ENCODE results near the gene TBR1.
A peak's percentile ranks its signal among the peaks of the same experiment; 100 is the strongest.

TBR1 gene

DNA sequence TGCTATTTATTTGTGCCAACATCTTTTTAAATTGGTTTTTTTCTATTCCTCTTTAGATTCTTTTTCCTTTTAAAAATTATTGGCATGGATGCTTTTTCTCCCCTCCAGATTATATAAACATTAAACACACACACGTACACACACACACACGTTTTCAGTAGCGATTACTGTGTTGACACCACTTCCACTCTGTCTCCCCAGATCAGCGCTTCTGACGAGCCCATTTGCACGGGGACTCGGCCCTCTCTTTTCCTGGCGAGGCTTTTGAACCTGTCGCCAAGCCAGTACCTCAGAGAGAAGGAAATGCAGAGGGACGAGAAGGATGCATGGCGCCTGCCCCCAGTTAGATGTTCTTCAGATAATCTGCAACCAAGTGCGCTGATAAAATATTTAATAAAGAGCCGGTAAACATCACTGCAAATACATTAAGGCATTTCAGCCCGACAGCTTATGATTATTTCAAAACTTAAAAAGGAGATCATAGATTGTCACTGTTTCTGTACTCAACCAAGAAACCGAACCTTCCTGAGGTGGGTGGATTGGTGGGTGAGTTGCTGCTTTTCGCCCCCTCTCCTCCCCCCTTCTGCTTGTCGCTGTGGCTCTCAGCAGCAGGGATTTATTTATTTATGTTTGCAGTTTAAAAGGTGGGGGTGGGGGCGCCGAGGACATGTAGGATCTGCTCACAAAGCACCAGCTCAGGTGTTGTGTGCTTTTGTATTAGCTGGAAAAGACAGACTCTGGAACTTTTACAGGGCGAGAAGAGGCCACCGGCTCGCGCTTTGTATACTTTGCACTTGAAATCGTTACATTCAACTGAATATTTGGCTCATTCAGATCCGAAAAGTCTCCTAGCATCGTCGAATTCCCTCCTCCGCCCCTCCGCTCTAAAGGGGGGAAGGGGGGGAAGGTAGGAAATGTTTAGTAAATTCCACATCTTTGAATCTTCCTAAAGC is 787 bp upstream of the TBR1 start:
- DNase-seq = peak in 2 of 3 experiments; percentile 28 to 65

DNA sequence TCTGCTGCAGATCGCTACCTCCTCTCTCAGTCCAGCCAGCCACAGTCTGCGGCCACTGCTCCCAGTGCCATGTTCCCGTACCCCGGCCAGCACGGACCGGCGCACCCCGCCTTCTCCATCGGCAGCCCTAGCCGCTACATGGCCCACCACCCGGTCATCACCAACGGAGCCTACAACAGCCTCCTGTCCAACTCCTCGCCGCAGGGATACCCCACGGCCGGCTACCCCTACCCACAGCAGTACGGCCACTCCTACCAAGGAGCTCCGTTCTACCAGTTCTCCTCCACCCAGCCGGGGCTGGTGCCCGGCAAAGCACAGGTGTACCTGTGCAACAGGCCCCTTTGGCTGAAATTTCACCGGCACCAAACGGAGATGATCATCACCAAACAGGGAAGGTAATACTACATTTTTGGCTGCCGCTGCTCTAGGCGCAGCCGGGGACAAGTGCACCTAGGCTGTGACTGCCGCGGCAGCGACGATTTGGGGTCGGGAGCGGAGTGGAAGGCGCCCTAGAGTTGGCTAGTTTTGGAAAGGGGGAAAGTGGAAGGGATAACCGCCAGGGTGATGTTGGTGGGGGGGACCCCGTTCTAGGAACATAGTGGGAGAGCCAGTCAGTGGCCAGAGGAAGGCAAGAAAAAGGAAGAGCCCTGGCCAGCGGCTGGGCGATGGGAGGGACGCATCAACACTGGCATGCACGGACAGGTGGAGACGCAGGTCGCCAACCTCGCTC is 776 bp downstream of the TBR1 start:
- DNase-seq = peak in 2 of 3 experiments; percentile 4 to 28

DNA sequence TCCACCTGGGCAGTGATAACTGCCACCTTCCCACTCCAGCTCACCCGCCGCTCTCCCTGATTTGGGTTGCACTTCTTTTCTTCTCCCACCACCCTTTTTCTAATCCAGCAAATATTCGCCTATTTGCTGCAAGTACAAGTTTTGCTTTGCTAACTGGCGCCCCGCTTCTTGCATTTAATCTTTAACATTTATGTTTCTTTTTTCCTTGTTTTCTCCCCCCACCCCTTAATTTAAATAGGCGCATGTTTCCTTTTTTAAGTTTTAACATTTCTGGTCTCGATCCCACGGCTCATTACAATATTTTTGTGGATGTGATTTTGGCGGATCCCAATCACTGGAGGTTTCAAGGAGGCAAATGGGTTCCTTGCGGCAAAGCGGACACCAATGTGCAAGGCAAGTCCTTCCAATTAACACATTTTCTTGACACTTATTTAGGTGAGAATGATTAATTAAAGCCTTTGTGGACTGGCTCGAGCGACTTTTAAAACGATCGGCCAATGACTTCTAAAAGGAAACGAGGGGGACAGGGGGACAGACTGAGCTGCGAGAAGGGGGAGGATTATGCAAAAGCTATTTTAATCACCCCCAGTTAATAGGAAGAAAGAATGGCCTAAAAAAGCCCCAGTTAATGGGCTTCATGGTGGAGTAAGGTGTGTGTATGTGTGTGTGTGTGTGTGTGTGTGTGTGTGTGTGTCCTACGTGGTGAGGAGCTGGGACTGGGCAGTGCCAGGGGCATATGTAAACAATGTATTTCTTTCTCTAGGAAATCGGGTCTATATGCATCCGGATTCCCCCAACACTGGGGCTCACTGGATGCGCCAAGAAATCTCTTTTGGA is 1.6 kb downstream of the TBR1 start:
- peak in 1 of 3 experiments; percentile 41 for DNase-seq

DNA sequence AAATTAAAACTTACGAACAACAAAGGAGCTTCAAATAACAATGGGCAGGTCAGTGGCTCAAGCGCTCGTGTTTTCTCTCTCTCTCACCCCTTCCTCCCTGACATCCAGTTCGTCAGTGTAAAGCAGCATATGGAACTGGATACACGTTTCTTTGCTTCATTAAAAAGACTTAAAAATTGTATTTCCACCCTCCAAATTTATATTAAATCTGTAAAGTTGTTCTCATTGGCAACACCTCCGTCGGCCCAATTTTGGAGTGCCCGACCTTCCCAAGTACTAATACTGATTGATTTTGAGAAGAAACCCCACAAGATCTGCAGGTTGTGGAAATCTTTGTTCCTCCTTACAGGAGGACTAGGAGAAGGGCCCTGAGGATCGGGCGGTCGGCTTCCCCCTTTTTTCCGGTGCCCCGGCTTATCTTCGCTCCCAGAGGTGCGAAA is 2.2 kb downstream of the TBR1 start:
- DNase-seq = peak in 2 of 3 experiments; percentile 26 to 41

DNA sequence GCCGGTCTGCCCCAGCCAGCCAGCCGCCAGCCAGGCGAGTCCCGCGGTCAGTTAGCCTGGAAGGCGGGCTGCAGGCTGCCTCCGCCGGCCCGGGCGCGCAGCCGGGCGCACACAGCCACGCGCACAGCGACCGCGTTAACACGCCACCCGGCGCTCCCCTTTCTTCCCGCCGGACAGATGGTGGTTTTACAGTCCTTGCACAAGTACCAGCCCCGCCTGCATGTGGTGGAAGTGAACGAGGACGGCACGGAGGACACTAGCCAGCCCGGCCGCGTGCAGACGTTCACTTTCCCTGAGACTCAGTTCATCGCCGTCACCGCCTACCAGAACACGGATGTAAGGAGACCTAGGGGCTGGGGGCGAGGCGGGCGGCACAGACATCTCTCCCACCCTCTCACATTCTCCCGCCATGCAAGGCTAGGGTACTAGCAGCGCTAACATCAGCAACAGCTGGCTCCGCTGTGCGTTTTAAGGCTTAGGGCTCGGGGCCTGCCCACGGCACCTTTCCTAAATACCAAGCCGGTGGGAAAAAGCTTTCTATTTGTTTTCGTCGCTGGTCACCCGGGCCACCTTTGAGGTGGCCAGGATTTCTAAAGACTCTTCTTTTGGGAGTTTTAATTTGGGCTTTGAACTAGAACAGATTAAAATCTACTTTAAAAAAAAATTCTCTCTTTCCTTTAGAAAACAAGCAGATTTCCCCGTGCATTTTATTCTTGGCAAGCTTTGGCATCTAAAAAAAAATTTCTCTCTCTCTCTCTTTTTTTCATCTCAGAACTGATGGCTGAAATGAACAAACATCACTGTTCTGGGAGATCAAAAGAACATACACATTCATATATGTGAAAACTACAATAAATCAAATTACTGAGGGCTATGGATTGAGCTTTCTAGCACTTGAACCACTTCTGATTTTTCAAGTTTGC is 2.9 kb downstream of the TBR1 start:
- DNase-seq = peak in 2 of 3 experiments; percentile 31 to 50

DNA sequence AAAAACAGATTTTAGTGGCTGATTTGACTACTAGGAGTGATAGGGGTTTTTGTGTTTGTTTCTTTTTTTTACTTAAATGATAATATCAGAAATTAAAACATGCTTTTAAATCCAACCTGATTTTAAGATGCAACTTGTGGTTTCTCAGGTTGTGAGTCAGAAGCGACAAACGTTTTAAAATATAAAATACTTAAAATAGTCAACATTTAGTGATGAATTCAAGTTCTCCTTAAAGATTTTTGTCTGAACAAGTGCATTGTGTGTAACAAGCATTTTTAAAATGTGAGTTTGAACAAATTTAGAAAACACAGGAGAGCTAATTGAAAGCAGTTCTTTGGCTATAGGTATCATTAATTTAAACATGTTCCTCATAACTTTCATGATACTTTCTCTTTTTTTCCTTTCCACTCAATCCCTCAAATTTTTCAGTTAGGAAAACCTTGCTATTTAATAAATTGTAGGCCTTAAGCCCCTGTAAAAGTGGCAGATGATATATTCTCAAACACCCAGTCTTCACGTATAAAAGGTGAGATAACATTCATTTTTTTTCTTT is 3.6 kb downstream of the TBR1 start:
- DNase-seq = no peak

DNA sequence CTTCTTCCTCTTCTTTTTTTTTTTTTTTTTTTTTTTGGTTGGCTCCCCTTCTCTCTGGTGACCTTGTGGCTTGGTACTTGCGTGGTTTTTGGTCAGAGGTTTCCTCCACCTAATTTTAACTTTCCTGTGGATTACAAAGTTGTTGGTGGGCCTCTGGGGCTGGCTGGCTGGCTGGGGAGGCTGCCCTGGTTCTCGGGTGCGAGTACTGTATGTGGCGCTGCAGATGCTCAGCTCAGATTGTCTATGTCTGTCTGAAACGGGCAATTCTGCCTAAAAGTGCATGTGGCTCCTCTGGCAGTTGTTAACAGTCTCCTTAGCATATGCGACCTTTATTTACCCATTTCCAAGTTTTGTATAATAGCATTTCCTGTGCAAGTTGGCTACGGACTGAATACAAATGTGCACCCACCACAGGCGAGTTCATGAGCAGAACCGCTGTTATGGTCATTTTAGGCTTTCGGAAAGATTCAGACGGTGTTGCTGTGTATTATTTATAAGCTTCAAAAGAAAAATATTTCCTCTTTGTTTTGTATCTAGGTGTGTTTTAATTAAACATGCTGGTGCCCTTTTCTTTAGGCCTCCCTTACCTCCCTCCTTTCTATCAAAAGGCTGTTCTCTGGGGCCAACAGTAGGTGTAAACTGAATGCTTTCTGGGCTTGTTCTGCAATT is 4.4 kb downstream of the TBR1 start:
- no peak for DNase-seq

DNA sequence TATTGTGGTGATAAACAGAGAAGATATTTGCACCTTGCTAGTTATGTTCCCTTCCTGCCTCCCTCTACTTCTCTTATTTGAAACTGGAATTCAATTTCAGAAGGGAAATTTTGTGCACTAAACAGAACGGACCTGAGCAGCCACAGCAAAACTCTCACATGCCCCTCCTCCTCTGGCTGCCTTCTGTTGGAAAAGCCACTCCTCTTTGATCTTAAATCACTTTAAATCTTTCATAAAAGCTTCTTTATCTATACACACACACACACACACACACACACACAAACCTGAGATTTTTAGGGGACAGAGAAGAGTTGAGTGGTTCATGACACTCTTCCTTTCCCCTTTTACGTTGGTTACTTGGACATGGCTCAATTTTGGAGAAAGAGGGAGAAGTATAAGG is 5.6 kb downstream of the TBR1 start:
- DNase-seq = no peak

DNA sequence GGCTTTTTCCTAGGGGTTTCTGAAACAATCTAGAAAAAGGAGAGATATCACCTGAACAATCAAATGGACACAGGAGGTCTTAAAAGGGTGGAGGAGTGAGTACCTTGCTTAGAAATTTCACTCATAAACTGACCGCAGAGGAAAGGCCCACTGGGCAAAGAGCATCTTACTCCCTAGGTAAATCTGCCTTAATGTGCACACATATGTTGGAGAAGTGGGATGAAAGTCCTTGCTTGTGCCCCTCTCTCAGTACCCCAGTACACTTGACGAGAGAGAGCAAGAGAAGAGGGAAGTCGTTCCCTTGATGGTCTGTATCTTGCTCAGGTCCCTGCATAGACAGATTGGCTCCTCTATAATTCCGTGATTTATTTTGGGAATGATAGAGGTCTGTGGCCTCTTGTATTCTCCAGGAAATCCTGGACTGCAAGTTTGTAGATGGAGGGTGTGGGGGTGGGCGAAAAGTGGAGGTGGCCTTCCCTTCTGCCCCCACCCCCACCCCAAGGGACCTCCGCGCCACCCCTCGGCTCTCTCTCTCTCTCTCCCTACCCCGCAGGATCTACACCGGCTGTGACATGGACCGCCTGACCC is 6.8 kb downstream of the TBR1 start:
- DNase-seq = no peak

DNA sequence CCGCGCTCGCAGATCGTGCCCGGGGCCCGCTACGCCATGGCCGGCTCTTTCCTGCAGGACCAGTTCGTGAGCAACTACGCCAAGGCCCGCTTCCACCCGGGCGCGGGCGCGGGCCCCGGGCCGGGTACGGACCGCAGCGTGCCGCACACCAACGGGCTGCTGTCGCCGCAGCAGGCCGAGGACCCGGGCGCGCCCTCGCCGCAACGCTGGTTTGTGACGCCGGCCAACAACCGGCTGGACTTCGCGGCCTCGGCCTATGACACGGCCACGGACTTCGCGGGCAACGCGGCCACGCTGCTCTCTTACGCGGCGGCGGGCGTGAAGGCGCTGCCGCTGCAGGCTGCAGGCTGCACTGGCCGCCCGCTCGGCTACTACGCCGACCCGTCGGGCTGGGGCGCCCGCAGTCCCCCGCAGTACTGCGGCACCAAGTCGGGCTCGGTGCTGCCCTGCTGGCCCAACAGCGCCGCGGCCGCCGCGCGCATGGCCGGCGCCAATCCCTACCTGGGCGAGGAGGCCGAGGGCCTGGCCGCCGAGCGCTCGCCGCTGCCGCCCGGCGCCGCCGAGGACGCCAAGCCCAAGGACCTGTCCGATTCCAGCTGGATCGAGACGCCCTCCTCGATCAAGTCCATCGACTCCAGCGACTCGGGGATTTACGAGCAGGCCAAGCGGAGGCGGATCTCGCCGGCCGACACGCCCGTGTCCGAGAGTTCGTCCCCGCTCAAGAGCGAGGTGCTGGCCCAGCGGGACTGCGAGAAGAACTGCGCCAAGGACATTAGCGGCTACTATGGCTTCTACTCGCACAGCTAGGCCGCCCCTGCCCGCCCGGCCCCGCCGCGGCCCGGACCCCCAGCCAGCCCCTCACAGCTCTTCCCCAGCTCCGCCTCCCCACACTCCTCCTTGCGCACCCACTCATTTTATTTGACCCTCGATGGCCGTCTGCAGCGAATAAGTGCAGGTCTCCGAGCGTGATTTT is 7.6 kb downstream of the TBR1 start:
- no peak for DNase-seq

DNA sequence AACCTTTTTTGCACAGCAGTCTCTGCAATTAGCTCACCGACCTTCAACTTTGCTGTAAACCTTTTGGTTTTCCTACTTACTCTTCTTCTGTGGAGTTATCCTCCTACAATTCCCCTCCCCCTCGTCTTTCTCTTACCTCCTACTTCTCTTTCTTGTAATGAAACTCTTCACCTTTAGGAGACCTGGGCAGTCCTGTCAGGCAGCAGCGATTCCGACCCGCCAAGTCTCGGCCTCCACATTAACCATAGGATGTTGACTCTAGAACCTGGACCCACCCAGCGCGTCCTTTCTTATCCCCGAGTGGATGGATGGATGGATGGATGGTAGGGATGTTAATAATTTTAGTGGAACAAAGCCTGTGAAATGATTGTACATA is 8.3 kb downstream of the TBR1 start:
- no peak for DNase-seq

DNA sequence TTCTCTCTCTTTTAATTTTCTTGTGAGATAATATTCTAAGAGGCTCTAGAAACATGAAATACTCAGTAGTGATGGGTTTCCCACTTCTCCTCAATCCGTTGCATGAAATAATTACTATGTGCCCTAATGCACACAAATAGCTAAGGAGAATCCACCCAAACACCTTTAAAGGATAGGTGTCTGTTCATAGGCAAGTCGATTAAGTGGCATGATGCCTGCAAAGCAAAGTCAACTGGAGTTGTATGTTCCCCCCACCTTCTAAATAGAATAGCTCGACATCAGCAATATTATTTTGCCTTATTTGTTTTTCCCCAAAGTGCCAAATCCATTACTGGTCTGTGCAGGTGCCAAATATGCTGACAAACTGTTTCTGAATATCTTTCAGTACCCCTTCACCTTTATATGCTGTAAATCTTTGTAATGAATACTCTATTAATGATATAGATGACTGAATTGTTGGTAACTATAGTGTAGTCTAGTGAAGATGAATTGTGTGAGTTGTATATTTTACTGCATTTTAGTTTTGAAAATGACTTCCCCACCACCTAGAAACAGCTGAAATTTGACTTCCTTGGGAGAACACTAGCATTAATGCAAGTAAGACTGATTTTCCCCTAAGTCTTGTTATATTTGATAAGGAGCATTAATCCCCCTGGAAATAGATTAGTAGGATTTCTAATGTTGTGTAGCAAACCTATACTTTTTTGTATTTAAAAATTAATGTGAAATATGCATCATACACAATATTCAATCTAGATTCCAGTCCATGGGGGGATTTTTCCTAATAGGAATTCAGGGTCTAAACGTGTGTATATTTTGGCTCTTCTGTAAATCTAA is 9.0 kb downstream of the TBR1 start:
- DNase-seq = no peak

DNA sequence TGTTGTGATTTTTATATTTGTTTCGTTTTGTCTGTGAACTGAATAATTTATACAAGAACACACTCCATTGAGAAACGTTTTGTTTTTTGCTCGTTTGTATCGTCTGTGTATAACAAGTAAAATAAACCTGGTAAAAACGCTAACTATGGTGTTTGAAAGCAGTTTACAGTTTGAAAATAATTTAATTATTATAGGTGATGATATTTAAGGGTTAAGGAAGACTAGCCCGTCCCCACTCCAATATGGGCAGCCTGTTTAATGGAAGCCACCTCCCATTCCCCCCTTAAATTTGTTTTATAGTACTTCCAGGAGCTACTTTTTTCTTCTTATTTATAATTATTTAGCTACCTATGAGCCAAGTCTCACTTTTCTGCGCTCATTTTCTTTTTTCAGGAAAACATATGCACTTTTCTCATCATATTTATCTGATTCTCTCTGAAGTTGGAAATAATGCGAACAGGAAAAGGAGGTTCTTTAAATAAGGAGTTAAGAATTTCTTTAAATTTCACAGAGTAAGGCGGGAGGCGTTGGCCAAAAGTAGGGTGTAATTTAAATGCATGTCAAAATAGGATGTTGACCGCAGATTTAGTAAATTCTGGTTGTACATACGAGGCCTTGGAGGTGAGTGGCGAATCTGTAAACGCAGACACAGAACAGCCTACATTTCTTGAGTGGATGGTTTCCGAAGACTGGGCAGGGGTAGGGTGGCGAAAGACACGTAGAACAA is 9.8 kb downstream of the TBR1 start:
- DNase-seq = no peak

DNA sequence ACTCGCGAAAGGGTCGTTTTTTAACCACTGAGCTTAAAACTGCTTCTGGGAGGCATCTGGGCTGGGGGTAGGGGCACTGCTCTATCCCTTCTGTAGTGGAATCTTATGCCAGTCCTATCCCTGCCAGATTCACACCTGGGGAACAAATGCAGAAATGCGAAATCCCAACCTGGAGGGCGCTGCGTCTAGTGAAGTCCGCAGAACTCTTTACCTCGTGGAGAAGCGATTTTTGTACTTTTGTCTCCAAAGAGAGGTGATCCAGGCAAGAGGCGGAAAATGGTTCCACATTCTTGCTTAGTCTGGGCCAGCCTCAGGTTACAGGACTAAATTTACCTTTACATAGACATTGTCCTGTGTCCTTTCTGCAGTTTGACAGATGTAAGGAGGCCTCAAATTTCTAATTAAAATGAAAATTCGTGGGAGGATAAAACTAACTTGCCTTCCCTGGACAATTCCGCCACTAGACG is 10.4 kb downstream of the TBR1 start:
- no peak for DNase-seq

DNA sequence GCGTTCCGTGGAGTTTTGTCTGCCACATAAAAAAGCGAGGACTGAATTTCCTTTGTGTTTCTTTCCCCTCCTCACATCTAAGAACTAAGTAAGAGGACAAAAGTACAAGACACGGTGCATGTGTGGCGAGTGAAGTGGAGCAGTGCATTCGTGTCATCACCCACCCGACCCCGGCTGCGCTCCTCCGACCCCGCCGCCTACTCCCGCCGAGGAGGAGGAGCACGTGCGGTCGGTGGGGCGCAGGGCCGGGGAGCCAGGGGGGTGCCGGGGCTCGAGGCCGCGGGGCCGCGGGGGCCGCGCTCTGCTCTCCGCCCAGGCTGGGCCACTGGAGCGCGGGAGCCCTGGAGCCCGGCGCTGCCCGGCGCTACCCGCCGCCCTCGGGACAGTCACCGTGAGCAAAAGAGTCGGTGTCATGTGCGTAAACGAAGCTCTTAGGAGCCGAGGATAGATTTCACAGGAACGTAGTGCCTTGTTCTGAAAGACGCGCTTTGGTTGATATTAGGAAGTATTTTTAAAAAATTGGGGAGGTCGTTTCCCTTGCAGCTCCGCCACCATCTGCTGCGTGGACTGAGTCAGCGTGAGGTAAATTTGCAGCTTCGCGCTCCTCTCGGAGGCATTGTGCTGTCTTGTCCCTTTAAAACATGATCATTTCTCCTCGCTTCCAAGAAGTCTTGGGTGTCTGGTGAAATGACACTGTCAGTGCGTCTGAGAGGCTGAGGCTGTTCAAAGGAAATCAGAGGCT is 11.0 kb downstream of the TBR1 start:
- no peak for DNase-seq

DNA sequence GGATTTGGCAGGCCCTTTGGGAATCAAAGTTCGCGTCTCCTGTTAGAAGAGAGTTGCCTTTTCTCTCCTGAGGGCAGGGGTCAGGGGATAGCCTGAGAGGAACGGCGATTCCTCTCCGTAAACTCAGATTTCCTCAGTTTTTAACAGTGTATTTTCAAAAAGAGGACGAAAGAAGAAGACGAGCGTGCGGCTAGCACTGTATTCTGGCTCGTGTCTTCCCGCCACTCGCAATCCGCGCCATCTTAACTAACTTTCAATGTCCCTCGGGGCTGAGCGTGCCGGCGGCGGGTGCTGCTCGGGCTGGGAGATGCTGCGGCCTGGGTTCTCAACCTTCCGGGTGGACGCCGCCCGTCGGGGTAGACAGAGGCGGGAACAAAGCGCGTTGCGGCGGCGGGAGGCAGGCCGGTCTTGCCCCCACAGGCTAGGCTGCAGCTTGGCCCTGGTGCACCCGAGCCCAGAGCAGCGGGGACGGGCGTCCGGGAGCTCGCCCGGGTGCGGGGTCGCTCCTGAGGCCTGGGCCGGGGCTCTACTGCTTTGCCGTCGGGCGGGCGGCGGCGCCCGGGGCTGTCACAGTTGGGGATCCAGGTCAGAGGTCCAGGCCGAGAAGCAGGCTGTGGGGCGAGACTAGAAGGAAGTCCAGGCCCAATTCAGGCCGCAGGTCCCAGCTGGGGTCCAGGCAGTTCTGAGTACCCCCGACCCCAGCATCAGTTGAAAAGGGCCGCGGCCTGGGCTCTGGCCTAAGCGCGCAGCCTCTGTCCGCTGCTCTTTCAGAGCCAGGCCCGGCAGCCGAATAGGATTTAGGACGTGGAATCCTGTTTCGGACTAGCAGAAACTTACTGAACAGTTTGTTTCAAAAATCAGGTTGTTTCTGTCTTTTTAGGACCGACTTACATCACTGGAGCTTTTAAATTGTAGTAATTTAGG is 11.8 kb downstream of the TBR1 start:
- no peak for DNase-seq

Data from NCI-H1417 (cell line).